ENCODE results near the gene RFTN1.

DNA sequence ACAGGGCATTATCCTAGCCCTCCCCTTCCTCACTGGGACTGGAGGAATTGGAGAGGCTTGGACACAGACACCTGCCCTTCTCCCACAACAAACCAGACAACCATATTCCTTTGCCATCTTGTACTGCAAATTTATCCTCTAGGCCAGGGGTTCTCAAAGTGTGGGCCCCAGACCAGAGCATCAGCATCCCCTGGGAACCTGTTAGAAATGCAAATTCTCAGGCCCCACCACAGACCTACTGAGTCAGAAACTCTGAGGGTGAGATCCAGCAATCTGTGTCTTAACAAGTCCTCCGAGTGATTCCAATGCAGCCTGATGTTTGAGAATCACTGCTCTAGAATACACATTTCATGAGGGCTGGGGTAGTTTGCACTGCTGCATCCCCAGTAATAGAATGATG lies 133.1 kb downstream of the RFTN1 start:
- TF ChIP-seq, protein P1, sequence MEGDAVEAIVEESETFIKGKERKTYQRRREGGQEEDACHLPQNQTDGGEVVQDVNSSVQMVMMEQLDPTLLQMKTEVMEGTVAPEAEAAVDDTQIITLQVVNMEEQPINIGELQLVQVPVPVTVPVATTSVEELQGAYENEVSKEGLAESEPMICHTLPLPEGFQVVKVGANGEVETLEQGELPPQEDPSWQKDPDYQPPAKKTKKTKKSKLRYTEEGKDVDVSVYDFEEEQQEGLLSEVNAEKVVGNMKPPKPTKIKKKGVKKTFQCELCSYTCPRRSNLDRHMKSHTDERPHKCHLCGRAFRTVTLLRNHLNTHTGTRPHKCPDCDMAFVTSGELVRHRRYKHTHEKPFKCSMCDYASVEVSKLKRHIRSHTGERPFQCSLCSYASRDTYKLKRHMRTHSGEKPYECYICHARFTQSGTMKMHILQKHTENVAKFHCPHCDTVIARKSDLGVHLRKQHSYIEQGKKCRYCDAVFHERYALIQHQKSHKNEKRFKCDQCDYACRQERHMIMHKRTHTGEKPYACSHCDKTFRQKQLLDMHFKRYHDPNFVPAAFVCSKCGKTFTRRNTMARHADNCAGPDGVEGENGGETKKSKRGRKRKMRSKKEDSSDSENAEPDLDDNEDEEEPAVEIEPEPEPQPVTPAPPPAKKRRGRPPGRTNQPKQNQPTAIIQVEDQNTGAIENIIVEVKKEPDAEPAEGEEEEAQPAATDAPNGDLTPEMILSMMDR (IDR thresholded peaks at IDR 0.05), result no peak
- TF ChIP-seq EZH2phosphoT487 (IDR thresholded peaks at IDR 0.05), result no peak
